Amygdala (tissue), 56 donors: ENCODE results near the gene TMCC3.

Experiments used
- DNase-seq, 56 donors: peaks; one replicate each; lab custom pipeline; 2025; lab: John Stamatoyannopoulos, UW

Gene TMCC3

GRCh38 chr12:94544355-94544754 is 106.0 kb downstream of the TMCC3 start:
- DNase-seq, result no peak

GRCh38 chr12:94538318-94538717 is 112.0 kb downstream of the TMCC3 start:
- no peak for DNase-seq

- no peak for DNase-seq
Observed at GRCh38 chr12:94536040-94536965, 114.1 kb downstream of the TMCC3 start.

GRCh38 chr12:94535510-94535921 is 114.8 kb downstream of the TMCC3 start:
- DNase-seq, result no peak

GRCh38 chr12:94534774-94535509 is 115.4 kb downstream of the TMCC3 start:
- no peak for DNase-seq

- no peak for DNase-seq
Observed at GRCh38 chr12:94534278-94534677, 116.1 kb downstream of the TMCC3 start.

- peak in 49 of 56 donors; percentile 3 to 79 (median 30) for DNase-seq
Observed at GRCh38 chr12:94532490-94533422, 117.6 kb downstream of the TMCC3 start.

- no peak for DNase-seq
Observed at GRCh38 chr12:94531196-94531720, 119.1 kb downstream of the TMCC3 start.

- DNase-seq, result no peak
Observed at GRCh38 chr12:94525951-94526350, 124.4 kb downstream of the TMCC3 start.
